HCT116 (cell line): ENCODE measurements around the gene SNX1. TPM values are rescaled to one million over a fixed set of nuclear protein-coding genes. Genes with fewer than 3 reads are reported as not detected.
A peak's percentile ranks its signal among the peaks of the same experiment; 100 is the strongest.

ENCODE experiments used
- ATAC-seq: fragments of 200-7000 bp; cut with Tn5 transposase; 2 replicates; pipeline ENCODE4 v1.9.1; 2020; ENCODE audit warnings: mild to moderate bottlenecking, moderate library complexity
- BruUV-seq: library from RNA; stranded (reverse); fragments of 400-500 nt; replicated peaks from 2 replicates; lab custom pipeline; 2021; lab: Mats Ljungman, UMichigan
- CTCF ChIA-PET: fragments of 300-600 bp; sonication (Branson Sonifier 250); formaldehyde crosslinking; loops from one replicate; lab custom pipeline; 2021; ENCODE audit warnings: antibody characterized with exemption; lab: Charles Lee
- POLR2A ChIA-PET: fragments of 300-600, 350-600 bp; sonication (Branson Sonifier 250); formaldehyde crosslinking; loops from one replicate; lab custom pipeline; 2021; ENCODE audit warnings: antibody characterized with exemption; lab: Charles Lee
- RAD21 ChIA-PET, 2 experiments: fragments of 300-600 bp; sonication (Branson Sonifier 250); formaldehyde crosslinking; loops; one replicate each; lab custom pipeline; 2023; ENCODE audit warnings: low total read pairs in 2 of 2; ENCODE audit not compliant: uncharacterized antibody in 2 of 2, unreplicated experiment in 2 of 2, low non-redundant PET in 1 of 2; lab: Charles Lee
- DNase-seq: peaks from one replicate; pipeline ENCODE4 v3.0.0-alpha.2; 2010; ENCODE audit warnings: low read depth, low spot score
- H2AFZ ChIP-seq: fragments of 200-600 bp; shearing (Covaris generic), sonication (generic); 2 replicates; pipeline ENCODE4 v1.6.1; 2017; ENCODE audit warnings: low read depth, mixed run types, mixed read lengths, antibody characterized with exemption, low read length; ENCODE audit not compliant: poor library complexity, severe bottlenecking
- H3K27ac ChIP-seq: 2 replicates; pipeline ENCODE4 v1.5.1; 2012; ENCODE audit warnings: low read depth, low read length
- H3K27me3 ChIP-seq: fragments of 200-600 bp; sonication (generic); 2 replicates; pipeline ENCODE4 v1.6.1; 2016; ENCODE audit warnings: mixed run types, low read length, mixed read lengths; ENCODE audit not compliant: insufficient read depth
- H3K36me3 ChIP-seq, 2 experiments: fragments of 200-500 bp in 1 of 2; fragments of 200-600 bp in 1 of 2; sonication (Bioruptor generic) in 1 of 2; sonication (generic) in 1 of 2; 2 replicates each; pipeline versions ENCODE4 v1.5.1 to v1.6.1; 2014 to 2016; ENCODE audit warnings: low read length in 2 of 2, inconsistent platforms in 1 of 2, mixed read lengths in 1 of 2, mixed run types in 1 of 2; ENCODE audit not compliant: insufficient read depth in 2 of 2, control insufficient read depth in 1 of 2
- H3K4me1 ChIP-seq, 2 experiments: fragments of 200-600 bp in 1 of 2; sonication (generic) in 1 of 2; 2 replicates each; pipeline versions ENCODE4 v1.5.1 to v1.6.1; 2012 to 2017; ENCODE audit warnings: low read length in 2 of 2, inconsistent platforms in 1 of 2, mild to moderate bottlenecking in 1 of 2, mixed read lengths in 1 of 2, mixed run types in 1 of 2, moderate library complexity in 1 of 2; ENCODE audit not compliant: insufficient read depth in 2 of 2, control insufficient read depth in 1 of 2
- H3K4me2 ChIP-seq: fragments of 200-600 bp; sonication (generic); 2 replicates; pipeline ENCODE4 v1.6.1; 2017; ENCODE audit warnings: mixed run types, low read length, mixed read lengths
- H3K4me3 ChIP-seq, 2 experiments: fragments of 200-600 bp in 1 of 2; sonication (generic) in 1 of 2; replicated peaks in 1 of 2; 2 replicates each; pipeline ENCODE4 v1.5.1; 2011 to 2016; ENCODE audit warnings: low read length in 2 of 2, control low read depth in 1 of 2, low read depth in 1 of 2, mild to moderate bottlenecking in 1 of 2, mixed read lengths in 1 of 2, mixed run types in 1 of 2
- H3K79me2 ChIP-seq: fragments of 200-600 bp; sonication (generic); 2 replicates; pipeline ENCODE4 v1.6.1; 2017; ENCODE audit warnings: mild to moderate bottlenecking, mixed run types, low read length, moderate library complexity, mixed read lengths; ENCODE audit not compliant: insufficient read depth
- H3K9ac ChIP-seq: fragments of 200-600 bp; sonication (generic); 2 replicates; pipeline ENCODE4 v1.6.1; 2016; ENCODE audit warnings: low read length, mixed read lengths
- H3K9me2 ChIP-seq: fragments of 200-600 bp; sonication (generic), shearing (Covaris generic); 2 replicates; pipeline ENCODE4 v1.6.1; 2017; ENCODE audit warnings: mixed run types, mild to moderate bottlenecking, moderate library complexity; ENCODE audit not compliant: insufficient read depth
- H3K9me3 ChIP-seq, 2 experiments: fragments of 200-500 bp in 1 of 2; fragments of 200-600 bp in 1 of 2; sonication (Bioruptor generic) in 1 of 2; sonication (generic) in 1 of 2; 2 replicates each; pipeline ENCODE4 v1.6.1; 2014 to 2017; ENCODE audit warnings: low read length in 2 of 2, mixed read lengths in 2 of 2, inconsistent platforms in 1 of 2, low read depth in 1 of 2, mild to moderate bottlenecking in 1 of 2, mixed run types in 1 of 2, moderate library complexity in 1 of 2; ENCODE audit not compliant: control insufficient read depth in 1 of 2, insufficient read depth in 1 of 2
- H4K20me1 ChIP-seq: fragments of 200-600 bp; sonication (generic), shearing (Covaris generic); 2 replicates; pipeline ENCODE4 v1.6.1; 2017; ENCODE audit warnings: mixed run types, mild to moderate bottlenecking, moderate library complexity; ENCODE audit not compliant: insufficient read depth
- CBX3 ChIP-seq: IDR thresholded peaks from 2 replicates; pipeline ENCODE4 v1.6.1; 2012; ENCODE audit warnings: low read depth
- CEBPB ChIP-seq: IDR thresholded peaks from 2 replicates; pipeline ENCODE4 v1.6.1; 2012; ENCODE audit warnings: low read depth
- EGR1 ChIP-seq: IDR thresholded peaks from 2 replicates; pipeline ENCODE4 v1.6.1; 2012; ENCODE audit warnings: low read depth
- ELF1 ChIP-seq: IDR thresholded peaks from 2 replicates; pipeline ENCODE4 v1.6.1; 2012; ENCODE audit warnings: low read depth, borderline replicate concordance
- EZH2 ChIP-seq: fragments of 200-600 bp; sonication (generic); IDR thresholded peaks from 2 replicates; pipeline ENCODE4 v1.6.1; 2017; ENCODE audit warnings: antibody characterized with exemption, mixed run types
- EZH2phosphoT487 ChIP-seq: fragments of 200-600 bp; IDR thresholded peaks from 2 replicates; pipeline ENCODE4 v1.6.1; 2018; ENCODE audit warnings: antibody characterized with exemption, borderline replicate concordance
- FOSL1 ChIP-seq: IDR thresholded peaks from 2 replicates; pipeline ENCODE4 v1.6.1; 2012; ENCODE audit warnings: low read depth
- JUND ChIP-seq: IDR thresholded peaks from 2 replicates; pipeline ENCODE4 v1.6.1; 2012
- POLR2A ChIP-seq: IDR thresholded peaks from 2 replicates; pipeline ENCODE4 v1.7.0; 2011; ENCODE audit warnings: borderline replicate concordance; ENCODE audit not compliant: insufficient read depth, insufficient read length; ENCODE audit errors: extremely low read depth
- POLR2AphosphoS5 ChIP-seq: IDR thresholded peaks from 2 replicates; pipeline ENCODE4 v1.6.1; 2011; ENCODE audit warnings: mild to moderate bottlenecking, low read depth, low read length, moderate library complexity
- RAD21 ChIP-seq: IDR thresholded peaks from 2 replicates; pipeline ENCODE4 v1.6.1; 2012; ENCODE audit warnings: low read depth, mild to moderate bottlenecking
- SIN3A ChIP-seq: IDR thresholded peaks from 2 replicates; pipeline ENCODE4 v1.6.1; 2012; ENCODE audit warnings: low read depth
- SP1 ChIP-seq: IDR thresholded peaks from 2 replicates; pipeline ENCODE4 v1.6.1; 2012; ENCODE audit warnings: low read depth
- ZFX ChIP-seq: fragments of 450-650 bp; IDR thresholded peaks from 2 replicates; pipeline ENCODE4 v1.6.1; 2017
- intact Hi-C: fragments of 100-400 bp; cut with micrococcal nuclease; formaldehyde crosslinking; loops from 2 replicates; pipeline ENCODE4 v1.10.0; 2022
- total RNA-seq: library from RNA; stranded (reverse); gene quantifications from one replicate; pipeline ENCODE4 v1.2.1, GENCODE V29; 2021; ENCODE audit not compliant: unreplicated experiment
- TF ChIP-seq, protein P1 (sequence below): IDR thresholded peaks from 2 replicates; pipeline ENCODE4 v1.6.1; 2012
- TF ChIP-seq, protein P2 (sequence below): IDR thresholded peaks from 2 replicates; pipeline ENCODE4 v1.6.1; 2012; ENCODE audit warnings: low read depth
- TF ChIP-seq, protein P3 (sequence below): IDR thresholded peaks from 2 replicates; pipeline ENCODE4 v1.6.1; 2012
- TF ChIP-seq, protein P4 (sequence below): IDR thresholded peaks from 2 replicates; pipeline ENCODE4 v1.6.1; 2011; ENCODE audit warnings: mild to moderate bottlenecking, low read length, moderate library complexity; ENCODE audit not compliant: insufficient replicate concordance; ENCODE audit errors: extremely low read depth
- TF ChIP-seq, protein P5 (sequence below), 3 experiments: fragments of 200-600 bp in 1 of 3; sonication (generic) in 1 of 3; IDR thresholded peaks in 2 of 3; conservative IDR thresholded peaks in 1 of 3; 2 replicates each; pipeline ENCODE4 v1.5.1; 2012 to 2017; ENCODE audit warnings: low read depth in 2 of 3, low read length in 2 of 3, antibody characterized with exemption in 1 of 3, borderline replicate concordance in 1 of 3, control low read depth in 1 of 3, mild to moderate bottlenecking in 1 of 3, mixed read lengths in 1 of 3, mixed run types in 1 of 3, moderate library complexity in 1 of 3; ENCODE audit not compliant: insufficient read depth in 1 of 3

Gene SNX1
- total RNA-seq, 1 experiment from 2014 or later, result 91.9 TPM

DNA sequence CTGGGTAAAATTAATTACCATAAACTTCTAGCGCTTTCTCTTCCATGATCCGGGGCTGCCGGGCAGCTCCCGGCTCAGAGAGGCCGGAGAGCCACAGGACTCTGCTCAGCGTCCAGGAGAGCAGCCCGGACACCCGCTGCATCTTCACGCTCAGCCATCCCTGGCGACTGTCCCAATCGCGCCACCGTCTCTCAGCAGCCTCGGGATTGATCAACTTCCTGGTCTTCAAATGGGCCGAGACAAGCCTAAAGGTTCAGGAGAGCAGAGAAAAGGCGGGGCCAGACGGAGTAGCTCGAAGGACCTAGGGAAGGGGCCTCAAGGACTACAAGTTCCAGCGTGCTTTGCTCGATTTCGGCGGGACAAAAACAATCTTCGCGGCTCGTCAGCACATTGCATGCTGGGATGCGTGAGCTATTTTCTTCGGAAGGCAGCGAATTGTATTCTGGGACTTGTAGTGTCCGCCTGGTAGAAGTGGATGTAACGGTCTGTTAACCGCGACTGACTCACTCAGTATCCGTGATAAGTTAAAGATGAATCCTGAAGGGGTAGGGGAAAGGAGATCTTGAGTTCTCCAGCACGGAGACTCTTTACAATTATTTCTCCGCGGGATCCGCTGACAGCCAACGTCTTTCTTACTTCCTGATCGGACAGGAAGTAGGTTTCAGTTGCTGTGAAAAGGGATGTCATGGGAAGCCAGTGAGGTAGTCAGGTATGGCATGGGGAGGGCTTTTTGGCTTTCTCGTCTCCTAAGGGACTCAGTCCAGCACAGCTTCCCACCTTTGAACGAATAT lies 2.0 kb upstream of the SNX1 start, which contains the start of gene CIAO2A:
Gene CIAO2A, minus strand, starts transcription at position 212 of the 791 bp plus-strand sequence. Its CDS starts 70 bp downstream, at position 142.
- Histone ChIP-seq H3K9me3 (no peaks in the 10 kb centered on the region), H3K9me2 (no peaks in the 10 kb centered on the region), H3K4me1 (peaks cover 25 to 37% of the 10 kb centered on the region in 2 experiments), H3K79me2 (peaks cover 76% of the 10 kb centered on the region), H3K4me3 (peak within 1 kb of the TSS; percentile 85 to 96), H4K20me1 (no peaks in the 10 kb centered on the region), H3K9ac (peak within 1 kb of the TSS; percentile 86), H3K27me3 (no peaks in the 10 kb centered on the region), H3K36me3 (0 out of 4 replicates have a peak, but pooled peaks cover 0 to under 1% of the 10 kb centered on the region in 2 experiments), H2AFZ (peak within 1 kb of the TSS; percentile 94), H3K4me2 (peak within 1 kb of the TSS; percentile 76), H3K27ac (peak within 1 kb of the TSS; percentile 65)
- ATAC-seq, result peak; percentile 85
- CTCF ChIA-PET, result interaction anchor here (0.6 to 1.8 kb wide), 6 partner anchors 27 to 627 kb away, joined by 3 to 11 read pairs (median 4); no protein-coding TSS in a partner anchor
- BruUV-seq, result no TSS peak
- POLR2A ChIA-PET, result interaction anchor here (0.5 to 1.5 kb wide), 5 partner anchors 19 to 937 kb away, joined by 3 to 9 read pairs (median 4); partner anchors contain the start of gene RPS27L
- intact Hi-C loops, result no loop called here
- RAD21 ChIA-PET, result interaction anchor here in 1 of 2 experiments (1.3 kb wide), 1 partner anchor 22 kb away, joined by 3 read pairs; no protein-coding TSS in a partner anchor
- DNase-seq, result peak; percentile 99
- TF ChIP-seq EGR1, result no peak
- 0 out of 2 replicates have a peak, but pooled peaks have one; percentile 36 for TF ChIP-seq CBX3
- no peak for TF ChIP-seq CEBPB
- no peak for TF ChIP-seq FOSL1
- TF ChIP-seq SP1, result peak; percentile 83
- TF ChIP-seq ZFX, result no peak; the same call in 1 of the 2 replicates
- TF ChIP-seq, protein P1, sequence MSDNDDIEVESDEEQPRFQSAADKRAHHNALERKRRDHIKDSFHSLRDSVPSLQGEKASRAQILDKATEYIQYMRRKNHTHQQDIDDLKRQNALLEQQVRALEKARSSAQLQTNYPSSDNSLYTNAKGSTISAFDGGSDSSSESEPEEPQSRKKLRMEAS, result peak; percentile 65; the same call in 1 of the 2 replicates
- TF ChIP-seq, protein P2, sequence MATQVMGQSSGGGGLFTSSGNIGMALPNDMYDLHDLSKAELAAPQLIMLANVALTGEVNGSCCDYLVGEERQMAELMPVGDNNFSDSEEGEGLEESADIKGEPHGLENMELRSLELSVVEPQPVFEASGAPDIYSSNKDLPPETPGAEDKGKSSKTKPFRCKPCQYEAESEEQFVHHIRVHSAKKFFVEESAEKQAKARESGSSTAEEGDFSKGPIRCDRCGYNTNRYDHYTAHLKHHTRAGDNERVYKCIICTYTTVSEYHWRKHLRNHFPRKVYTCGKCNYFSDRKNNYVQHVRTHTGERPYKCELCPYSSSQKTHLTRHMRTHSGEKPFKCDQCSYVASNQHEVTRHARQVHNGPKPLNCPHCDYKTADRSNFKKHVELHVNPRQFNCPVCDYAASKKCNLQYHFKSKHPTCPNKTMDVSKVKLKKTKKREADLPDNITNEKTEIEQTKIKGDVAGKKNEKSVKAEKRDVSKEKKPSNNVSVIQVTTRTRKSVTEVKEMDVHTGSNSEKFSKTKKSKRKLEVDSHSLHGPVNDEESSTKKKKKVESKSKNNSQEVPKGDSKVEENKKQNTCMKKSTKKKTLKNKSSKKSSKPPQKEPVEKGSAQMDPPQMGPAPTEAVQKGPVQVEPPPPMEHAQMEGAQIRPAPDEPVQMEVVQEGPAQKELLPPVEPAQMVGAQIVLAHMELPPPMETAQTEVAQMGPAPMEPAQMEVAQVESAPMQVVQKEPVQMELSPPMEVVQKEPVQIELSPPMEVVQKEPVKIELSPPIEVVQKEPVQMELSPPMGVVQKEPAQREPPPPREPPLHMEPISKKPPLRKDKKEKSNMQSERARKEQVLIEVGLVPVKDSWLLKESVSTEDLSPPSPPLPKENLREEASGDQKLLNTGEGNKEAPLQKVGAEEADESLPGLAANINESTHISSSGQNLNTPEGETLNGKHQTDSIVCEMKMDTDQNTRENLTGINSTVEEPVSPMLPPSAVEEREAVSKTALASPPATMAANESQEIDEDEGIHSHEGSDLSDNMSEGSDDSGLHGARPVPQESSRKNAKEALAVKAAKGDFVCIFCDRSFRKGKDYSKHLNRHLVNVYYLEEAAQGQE, result no peak
- TF ChIP-seq, protein P3, sequence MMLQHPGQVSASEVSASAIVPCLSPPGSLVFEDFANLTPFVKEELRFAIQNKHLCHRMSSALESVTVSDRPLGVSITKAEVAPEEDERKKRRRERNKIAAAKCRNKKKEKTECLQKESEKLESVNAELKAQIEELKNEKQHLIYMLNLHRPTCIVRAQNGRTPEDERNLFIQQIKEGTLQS, result no peak
- no peak for TF ChIP-seq EZH2phosphoT487
- TF ChIP-seq RAD21, result no peak
- no peak for TF ChIP-seq EZH2
- peak; percentile 87 for TF ChIP-seq ELF1
- peak; percentile 76 for TF ChIP-seq POLR2AphosphoS5
- no peak for TF ChIP-seq JUND
- TF ChIP-seq, protein P4, sequence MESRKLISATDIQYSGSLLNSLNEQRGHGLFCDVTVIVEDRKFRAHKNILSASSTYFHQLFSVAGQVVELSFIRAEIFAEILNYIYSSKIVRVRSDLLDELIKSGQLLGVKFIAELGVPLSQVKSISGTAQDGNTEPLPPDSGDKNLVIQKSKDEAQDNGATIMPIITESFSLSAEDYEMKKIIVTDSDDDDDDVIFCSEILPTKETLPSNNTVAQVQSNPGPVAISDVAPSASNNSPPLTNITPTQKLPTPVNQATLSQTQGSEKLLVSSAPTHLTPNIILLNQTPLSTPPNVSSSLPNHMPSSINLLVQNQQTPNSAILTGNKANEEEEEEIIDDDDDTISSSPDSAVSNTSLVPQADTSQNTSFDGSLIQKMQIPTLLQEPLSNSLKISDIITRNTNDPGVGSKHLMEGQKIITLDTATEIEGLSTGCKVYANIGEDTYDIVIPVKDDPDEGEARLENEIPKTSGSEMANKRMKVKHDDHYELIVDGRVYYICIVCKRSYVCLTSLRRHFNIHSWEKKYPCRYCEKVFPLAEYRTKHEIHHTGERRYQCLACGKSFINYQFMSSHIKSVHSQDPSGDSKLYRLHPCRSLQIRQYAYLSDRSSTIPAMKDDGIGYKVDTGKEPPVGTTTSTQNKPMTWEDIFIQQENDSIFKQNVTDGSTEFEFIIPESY, result no peak
- peak; percentile 84 for TF ChIP-seq SIN3A
- TF ChIP-seq POLR2A, result peak; percentile 69
- TF ChIP-seq, protein P5, sequence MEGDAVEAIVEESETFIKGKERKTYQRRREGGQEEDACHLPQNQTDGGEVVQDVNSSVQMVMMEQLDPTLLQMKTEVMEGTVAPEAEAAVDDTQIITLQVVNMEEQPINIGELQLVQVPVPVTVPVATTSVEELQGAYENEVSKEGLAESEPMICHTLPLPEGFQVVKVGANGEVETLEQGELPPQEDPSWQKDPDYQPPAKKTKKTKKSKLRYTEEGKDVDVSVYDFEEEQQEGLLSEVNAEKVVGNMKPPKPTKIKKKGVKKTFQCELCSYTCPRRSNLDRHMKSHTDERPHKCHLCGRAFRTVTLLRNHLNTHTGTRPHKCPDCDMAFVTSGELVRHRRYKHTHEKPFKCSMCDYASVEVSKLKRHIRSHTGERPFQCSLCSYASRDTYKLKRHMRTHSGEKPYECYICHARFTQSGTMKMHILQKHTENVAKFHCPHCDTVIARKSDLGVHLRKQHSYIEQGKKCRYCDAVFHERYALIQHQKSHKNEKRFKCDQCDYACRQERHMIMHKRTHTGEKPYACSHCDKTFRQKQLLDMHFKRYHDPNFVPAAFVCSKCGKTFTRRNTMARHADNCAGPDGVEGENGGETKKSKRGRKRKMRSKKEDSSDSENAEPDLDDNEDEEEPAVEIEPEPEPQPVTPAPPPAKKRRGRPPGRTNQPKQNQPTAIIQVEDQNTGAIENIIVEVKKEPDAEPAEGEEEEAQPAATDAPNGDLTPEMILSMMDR (IDR thresholded peaks at IDR 0.05 in 2 of 3, conservative IDR thresholded peaks at IDR 0.05 in 1 of 3; ENCODE audit: borderline replicate concordance in 1 of 3, insufficient read depth in 1 of 3, low read depth in 2 of 3, low read length in 2 of 3), result no peak
